Measurements from ENCODE around the gene ZSCAN26.

Gene ZSCAN26

DNA sequence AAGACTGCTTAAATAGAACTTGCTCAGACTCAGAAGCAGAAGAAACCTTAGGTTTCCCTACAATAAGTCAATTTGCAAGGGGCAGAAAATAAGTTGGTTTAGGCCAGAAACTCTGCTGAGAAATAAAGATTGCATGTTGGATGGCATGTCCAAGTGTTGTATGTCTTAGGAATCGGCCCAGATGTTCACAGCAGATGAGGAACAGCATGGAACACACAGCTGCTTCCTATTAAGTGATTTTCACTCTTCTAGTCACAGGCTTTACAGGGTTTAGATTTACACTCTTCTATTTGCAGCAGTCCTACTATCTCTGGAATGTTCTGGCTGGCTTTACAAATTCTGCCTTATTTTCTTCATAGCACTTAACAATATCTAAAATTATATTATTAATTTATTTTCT, 18.0 kb upstream of the ZSCAN26 start:
- Mint-ChIP-seq H3K4me3 (no peak overlapping the region), H3K27me3 (no peaks in the 10 kb centered on the region), H3K9me3 (no peaks in the 10 kb centered on the region), H3K27ac (no peak overlapping the region), H3K36me3 (peaks cover 46% of the 10 kb centered on the region), H3K4me1 (peaks cover 34% of the 10 kb centered on the region)
- no peak for ATAC-seq

DNA sequence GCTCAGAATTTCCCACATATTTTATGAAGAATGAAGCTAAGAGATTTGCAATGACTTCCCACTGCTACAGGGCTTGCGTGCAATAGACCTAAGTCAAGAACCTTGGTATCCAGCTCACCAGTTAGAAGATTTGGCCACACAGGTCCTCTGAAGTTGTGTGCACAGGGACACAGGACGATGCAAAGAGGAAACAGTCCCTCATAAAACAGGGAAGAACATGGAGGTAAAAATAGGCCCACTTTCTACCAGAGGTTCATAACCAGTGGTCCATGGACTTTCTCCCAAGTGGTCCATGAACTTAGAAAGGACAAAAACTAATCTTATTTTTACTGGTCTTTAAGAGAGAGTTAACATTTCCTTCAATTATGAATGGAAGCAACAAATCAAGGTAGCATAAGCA, 16.2 kb upstream of the ZSCAN26 start:
- Mint-ChIP-seq H3K27me3 (no peaks in the 10 kb centered on the region), H3K4me1 (peaks cover 34% of the 10 kb centered on the region), H3K27ac (peak overlapping the region; percentile 22), H3K36me3 (peaks cover 30% of the 10 kb centered on the region), H3K9me3 (no peaks in the 10 kb centered on the region), H3K4me3 (peak overlapping the region; percentile 52)
- no peak for ATAC-seq

DNA sequence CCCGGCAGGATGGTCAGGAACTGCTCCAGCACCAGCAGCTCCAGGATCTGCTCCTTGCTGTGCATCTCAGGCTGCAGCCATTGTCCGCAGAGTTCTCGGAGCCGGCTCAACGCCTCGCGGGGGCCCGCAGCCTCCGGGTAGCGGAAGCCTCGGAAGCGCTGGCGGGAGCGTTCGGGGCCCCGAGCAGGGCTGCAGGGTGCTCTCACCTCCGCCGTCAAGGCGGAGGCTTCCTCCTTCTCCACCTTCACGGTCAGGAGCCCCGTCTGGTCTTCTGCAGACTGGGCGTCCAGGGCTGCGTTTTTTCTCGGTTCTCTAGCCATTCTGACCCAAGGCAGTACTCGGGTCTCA, 15.3 kb upstream of the ZSCAN26 start:
- no peaks in the 10 kb centered on the region for H3K27me3 Mint-ChIP-seq
- peak overlapping the region; percentile 97 for H3K4me3 Mint-ChIP-seq
- peak overlapping the region; percentile 90 for H3K27ac Mint-ChIP-seq
- peak; percentile 73 for ATAC-seq
- H3K9me3 Mint-ChIP-seq, result no peaks in the 10 kb centered on the region
- peaks cover 34% of the 10 kb centered on the region for H3K4me1 Mint-ChIP-seq
- peaks cover 21% of the 10 kb centered on the region for H3K36me3 Mint-ChIP-seq

DNA sequence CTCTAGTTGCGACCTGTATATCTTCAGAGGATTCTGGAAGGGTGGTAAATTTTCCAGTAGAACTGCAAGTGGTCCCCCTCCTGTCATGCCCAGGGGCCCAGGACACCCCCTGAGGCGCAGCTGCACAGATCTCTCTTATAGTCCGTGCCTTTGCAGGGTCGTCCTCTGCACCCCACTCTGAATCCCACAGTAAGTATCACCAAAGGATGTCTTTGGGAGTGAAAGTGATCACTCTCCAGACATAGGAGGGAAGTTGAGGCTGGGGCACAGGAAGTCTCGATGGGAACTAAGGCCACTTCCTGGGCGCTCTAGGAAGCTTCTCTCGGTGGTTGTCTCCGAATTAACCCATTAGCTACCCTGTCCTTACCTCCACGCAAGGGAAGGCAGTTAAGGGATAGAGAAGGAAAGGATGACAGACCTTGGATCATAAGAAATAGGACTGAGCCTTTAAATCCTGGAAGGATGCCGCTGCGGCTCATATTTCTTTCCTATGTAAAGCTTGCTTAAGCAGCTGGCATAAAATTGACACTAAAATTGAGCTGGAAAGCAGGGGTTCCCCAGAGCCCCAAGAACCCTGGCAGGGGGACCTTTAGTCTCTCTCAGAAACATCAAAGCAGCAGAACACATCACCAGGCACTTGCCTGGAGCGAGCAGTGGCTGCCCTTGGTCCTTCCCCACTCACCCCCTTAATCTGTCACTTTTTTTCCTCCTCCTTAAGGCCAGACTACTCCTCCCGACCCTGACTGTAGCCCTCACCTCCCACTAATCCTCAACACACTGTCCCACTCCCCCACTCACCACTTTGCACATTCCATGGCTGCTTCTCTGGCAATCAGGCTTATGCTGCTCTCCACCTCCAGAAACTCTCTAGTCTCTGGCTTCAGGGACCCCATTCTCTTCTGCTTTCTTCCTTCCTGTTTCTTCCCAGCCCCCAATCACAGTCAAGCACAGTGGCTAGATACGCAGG, 14.7 kb upstream of the ZSCAN26 start, which contains the start of gene ZKSCAN4:
TSS of gene ZKSCAN4 (minus strand) at position 261 of the 967 bp plus-strand sequence. CDS start 289 bp downstream, outside the sequence.
- peaks cover 14% of the 10 kb centered on the region for H3K36me3 Mint-ChIP-seq
- ATAC-seq, result peak; percentile 97
- H3K4me1 Mint-ChIP-seq, result peaks cover 31% of the 10 kb centered on the region
- H3K9me3 Mint-ChIP-seq, result no peaks in the 10 kb centered on the region
- H3K27ac Mint-ChIP-seq, result peak within 1 kb of the TSS; percentile 90
- no peaks in the 10 kb centered on the region for H3K27me3 Mint-ChIP-seq
- H3K4me3 Mint-ChIP-seq, result peak within 1 kb of the TSS; percentile 97

DNA sequence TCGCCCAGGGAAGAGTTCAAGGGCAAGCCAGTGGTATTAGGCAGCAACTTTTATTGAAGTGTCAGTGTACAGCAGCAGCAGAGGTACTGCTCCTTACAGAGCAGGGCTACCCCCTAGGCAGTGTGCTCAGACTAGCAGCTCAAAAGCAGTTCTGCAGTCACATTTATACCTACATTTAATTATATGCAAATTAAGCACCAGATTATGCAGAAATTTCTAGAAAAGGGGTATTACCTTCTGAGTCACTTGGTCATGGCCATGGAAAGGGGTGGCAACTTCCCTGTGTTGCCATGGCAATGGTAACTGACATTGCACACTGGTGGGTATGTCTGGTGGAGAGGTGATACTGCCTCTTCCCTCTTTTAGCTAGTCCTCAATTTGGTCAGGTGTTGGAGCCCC, 12.8 kb upstream of the ZSCAN26 start:
- peaks cover 5% of the 10 kb centered on the region for H3K9me3 Mint-ChIP-seq
- no peak for ATAC-seq
- H3K4me3 Mint-ChIP-seq, result no peak overlapping the region
- H3K4me1 Mint-ChIP-seq, result peaks cover 27% of the 10 kb centered on the region
- H3K36me3 Mint-ChIP-seq, result no peaks in the 10 kb centered on the region
- H3K27ac Mint-ChIP-seq, result no peak overlapping the region
- H3K27me3 Mint-ChIP-seq, result no peaks in the 10 kb centered on the region

DNA sequence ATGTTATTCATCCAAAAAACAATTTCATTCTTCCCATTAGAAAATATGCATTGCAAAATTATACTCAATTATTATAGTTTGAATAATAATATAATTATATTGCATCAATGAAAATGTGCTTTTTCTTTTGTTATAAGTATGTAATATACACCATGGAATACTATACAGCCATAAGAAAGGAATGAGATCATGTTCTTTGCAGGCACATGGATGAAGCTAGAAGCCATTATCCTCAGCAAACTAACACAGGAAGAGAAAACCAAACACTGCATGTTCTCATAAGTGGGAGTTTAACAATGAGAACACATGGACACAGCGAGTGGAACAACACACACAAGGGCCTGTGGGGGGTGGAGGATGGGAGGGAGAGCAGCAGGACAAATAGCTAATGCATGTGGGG, 9.9 kb upstream of the ZSCAN26 start:
- H3K27me3 Mint-ChIP-seq, result no peaks in the 10 kb centered on the region
- H3K4me3 Mint-ChIP-seq, result no peak overlapping the region
- H3K4me1 Mint-ChIP-seq, result peaks cover 15% of the 10 kb centered on the region
- ATAC-seq, result no peak
- no peak overlapping the region for H3K27ac Mint-ChIP-seq
- peaks cover 15% of the 10 kb centered on the region for H3K9me3 Mint-ChIP-seq
- peaks cover 7% of the 10 kb centered on the region for H3K36me3 Mint-ChIP-seq

DNA sequence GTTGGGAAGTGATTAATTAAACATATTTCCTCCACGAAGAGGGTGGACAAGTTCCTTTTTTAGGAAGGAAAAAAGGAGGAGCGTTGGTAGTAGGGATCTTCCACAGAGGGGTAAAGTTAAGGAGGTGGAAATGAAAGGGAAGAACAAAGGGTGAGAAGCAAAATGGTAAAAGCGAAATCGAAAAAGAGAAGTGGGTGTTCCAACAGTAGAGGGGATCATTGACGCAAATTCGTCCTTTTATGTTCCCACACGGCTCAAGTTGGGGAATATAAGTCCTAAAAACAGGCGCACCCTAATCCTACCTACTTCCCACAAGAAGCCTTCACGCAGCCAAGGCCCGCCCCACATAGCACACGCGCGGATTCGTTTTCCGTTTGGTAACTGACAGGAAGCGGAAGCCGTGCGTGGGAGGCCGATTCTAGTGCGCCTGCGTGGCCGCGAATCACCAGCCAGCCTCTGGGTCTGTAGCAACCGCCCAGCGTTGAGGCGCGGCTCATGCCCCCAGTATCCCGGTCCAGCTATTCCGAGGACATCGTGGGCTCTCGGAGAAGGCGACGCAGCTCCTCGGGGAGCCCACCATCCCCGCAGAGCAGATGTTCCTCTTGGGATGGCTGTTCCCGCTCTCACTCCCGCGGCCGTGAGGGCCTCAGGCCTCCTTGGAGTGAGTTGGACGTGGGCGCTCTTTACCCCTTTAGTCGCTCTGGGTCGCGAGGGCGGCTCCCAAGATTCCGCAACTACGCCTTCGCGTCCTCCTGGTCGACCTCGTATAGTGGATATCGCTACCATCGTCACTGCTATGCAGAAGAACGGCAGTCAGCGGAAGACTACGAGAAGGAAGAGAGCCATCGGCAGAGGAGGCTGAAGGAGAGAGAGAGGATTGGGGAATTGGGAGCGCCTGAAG, 7.8 kb upstream of the ZSCAN26 start, which contains the start of gene NKAPL:
TSS of gene NKAPL (plus strand) at position 421 of the 901 bp plus-strand sequence. CDS start at position 496, 75 bp downstream.
- peak; percentile 50 for ATAC-seq
- Mint-ChIP-seq H3K4me3 (peak within 1 kb of the TSS; percentile 74), H3K27me3 (no peaks in the 10 kb centered on the region), H3K4me1 (peaks cover 6% of the 10 kb centered on the region), H3K36me3 (peaks cover 7% of the 10 kb centered on the region), H3K27ac (peak within 1 kb of the TSS; percentile 68), H3K9me3 (peaks cover 15% of the 10 kb centered on the region)

DNA sequence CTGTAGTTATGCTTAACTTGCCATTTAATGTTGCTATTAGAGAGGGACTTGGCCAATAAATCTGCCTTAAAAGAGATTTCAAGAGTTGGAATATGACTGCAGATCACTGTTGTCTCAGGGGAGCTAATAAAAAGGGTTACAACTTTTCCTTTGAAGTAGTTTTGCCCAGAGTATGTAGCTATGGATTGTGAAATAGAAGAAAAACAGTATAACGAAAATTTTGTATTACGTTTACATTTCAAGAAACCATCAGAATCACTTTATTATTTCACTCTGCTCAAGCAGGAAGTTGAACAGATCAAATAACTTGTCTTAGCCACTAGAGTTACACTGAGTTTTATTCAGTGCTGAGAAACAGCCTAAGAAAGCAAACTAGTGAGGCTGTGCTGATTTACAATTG, 3.0 kb upstream of the ZSCAN26 start:
- Mint-ChIP-seq H3K36me3 (peaks cover 7% of the 10 kb centered on the region), H3K27ac (no peak overlapping the region), H3K9me3 (peaks cover 10% of the 10 kb centered on the region), H3K27me3 (no peaks in the 10 kb centered on the region), H3K4me3 (no peak overlapping the region), H3K4me1 (peaks cover under 1% of the 10 kb centered on the region)
- no peak for ATAC-seq

DNA sequence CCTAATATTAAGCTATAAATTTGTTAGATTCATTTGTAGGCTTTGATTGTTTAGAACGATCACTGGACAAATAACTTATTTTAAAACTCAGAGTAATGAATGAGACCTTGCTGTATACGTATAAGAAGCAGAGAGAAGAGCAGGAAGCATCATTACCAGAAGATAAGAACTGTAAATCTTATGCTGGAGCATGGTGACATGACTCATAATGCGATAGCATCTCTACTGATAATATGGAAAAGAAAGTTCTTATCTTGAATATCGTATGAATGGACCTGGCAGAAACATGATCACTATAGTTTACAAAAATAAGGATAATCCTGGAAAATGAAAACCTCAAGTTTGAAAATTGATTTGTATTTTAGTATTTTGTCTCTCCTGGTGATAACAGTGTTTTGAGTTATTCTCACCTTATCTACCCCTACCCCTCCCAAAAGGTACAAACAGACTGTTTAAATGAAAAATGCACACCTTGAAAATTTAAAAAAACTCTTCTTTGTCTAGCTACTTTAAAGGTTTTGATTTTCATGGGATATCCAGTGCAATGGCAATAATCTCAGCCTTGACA, 2.0 kb upstream of the ZSCAN26 start:
- no peak overlapping the region for H3K4me3 Mint-ChIP-seq
- no peak overlapping the region for H3K27ac Mint-ChIP-seq

DNA sequence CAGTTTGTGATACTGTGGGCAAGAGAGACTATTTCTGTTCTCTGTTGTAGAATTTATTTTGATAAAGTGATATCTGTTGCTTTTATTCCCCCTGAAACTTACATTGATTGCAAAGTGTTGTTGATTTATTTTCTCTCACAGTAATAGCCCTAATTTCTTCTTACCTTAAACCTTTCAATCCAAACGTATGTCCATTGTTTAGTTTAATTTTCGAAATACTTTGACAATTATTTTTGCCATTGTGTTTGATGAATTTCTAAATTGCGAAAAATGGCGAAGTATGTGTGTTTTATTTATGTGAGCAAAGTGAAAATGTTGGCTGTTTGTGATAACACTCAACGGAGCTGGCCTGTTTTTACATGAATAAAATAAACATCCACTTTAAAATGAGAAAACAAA, 381 bp upstream of the ZSCAN26 start:
- no peak for ATAC-seq
- Mint-ChIP-seq H3K36me3 (peaks cover 8% of the 10 kb centered on the region), H3K27me3 (no peaks in the 10 kb centered on the region), H3K4me1 (peaks cover 11% of the 10 kb centered on the region), H3K9me3 (no peaks in the 10 kb centered on the region), H3K4me3 (no peak overlapping the region), H3K27ac (no peak overlapping the region)

More for the DNA sequence above, 2.0 kb upstream of the ZSCAN26 start:
- Mint-ChIP-seq H3K9me3 (peaks cover 4% of the 10 kb centered on the region), H3K36me3 (peaks cover 2% of the 10 kb centered on the region), H3K27me3 (no peaks in the 10 kb centered on the region), H3K4me1 (no peaks in the 10 kb centered on the region)
- ATAC-seq, result no peak

DNA sequence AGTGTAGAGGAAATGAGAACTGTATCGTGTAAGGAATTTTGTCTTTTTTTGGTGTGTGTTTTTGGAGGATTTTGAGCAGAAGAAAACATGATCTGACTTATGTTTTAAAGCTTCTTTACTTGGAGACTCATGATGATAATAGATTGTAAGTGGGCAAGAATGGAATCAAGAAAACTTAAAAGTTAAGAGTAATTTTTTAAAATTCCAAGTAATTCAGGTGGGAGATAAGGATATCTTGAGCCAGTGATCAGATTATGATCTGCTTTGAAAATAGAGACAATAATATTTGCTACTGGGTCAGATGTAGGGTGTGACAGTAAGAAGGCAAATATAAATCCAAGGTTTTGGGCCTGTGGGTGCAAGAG, 734 bp downstream of the ZSCAN26 start:
- no peak overlapping the region for H3K4me3 Mint-ChIP-seq
- H3K27ac Mint-ChIP-seq, result no peak overlapping the region
- H3K36me3 Mint-ChIP-seq, result peaks cover 19% of the 10 kb centered on the region
- ATAC-seq, result no peak
- H3K9me3 Mint-ChIP-seq, result no peaks in the 10 kb centered on the region
- H3K4me1 Mint-ChIP-seq, result peaks cover 11% of the 10 kb centered on the region
- H3K27me3 Mint-ChIP-seq, result no peaks in the 10 kb centered on the region

DNA sequence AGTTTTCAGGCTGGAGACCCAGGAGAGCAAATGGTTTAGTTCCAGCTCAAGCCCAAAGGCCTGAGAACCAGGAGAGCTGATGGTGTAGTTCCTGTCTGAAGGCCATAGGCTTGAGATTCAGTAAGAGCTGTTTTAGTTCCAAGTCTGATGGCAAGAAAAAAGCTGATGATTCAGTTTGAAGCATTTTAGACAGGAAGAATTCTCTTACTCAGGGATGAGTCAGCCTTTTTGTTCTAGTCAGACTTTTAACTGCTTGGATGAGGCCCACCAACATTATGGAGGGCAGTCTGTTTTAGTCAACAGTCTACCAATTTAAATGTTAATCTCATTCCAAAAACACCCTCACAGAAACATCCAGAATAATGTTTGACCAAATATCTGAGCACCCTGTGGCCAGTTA, 2.5 kb downstream of the ZSCAN26 start:
- no peak for ATAC-seq
- no peak overlapping the region for H3K27ac Mint-ChIP-seq

DNA sequence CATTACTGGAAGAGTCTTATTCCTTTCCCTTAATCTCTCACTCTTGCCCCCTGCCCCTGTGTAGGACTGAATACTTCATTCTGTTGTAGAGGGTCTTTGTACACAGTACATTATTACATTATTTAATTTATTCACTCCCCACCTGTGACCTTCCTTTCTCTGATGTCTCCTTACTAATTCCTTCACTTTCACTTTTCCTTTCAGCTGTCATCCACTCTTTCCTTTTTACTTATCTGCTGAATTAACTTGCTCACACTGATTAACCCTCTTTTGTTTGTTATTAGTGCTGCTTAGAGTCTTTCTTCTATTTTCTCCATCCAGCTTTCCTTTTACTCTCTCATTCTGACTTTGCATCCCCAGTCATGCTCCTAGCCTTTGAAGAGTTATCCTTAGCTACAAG, 7.9 kb downstream of the ZSCAN26 start:
- Mint-ChIP-seq H3K36me3 (peaks cover 70% of the 10 kb centered on the region), H3K27me3 (no peaks in the 10 kb centered on the region), H3K4me3 (no peak overlapping the region), H3K27ac (no peak overlapping the region), H3K4me1 (peaks cover 16% of the 10 kb centered on the region), H3K9me3 (no peaks in the 10 kb centered on the region)
- no peak for ATAC-seq

More for the DNA sequence above, 2.5 kb downstream of the ZSCAN26 start:
- Mint-ChIP-seq H3K27me3 (no peaks in the 10 kb centered on the region), H3K36me3 (peaks cover 35% of the 10 kb centered on the region), H3K4me3 (no peak overlapping the region), H3K9me3 (no peaks in the 10 kb centered on the region), H3K4me1 (peaks cover 16% of the 10 kb centered on the region)

DNA sequence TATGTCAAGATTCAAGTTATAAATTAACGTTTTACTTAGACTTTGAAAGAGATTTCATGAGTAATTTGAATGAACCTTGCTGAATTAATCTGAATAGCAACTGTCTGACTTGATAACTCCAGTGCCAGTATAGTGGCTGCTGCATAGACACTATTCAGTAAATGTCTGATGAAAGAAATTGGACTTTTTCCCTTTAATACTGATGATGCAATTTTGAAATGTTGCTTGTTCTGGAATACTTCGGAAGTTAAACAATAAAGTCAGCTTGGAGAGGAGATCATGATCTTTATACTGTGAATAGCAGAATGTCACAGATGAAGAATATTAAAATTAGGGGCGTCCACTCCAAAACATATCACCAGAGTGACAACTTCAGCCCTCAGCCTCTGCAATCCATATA, 10.8 kb downstream of the ZSCAN26 start:
- H3K36me3 Mint-ChIP-seq, result peaks cover 51% of the 10 kb centered on the region
- peaks cover 13% of the 10 kb centered on the region for H3K4me1 Mint-ChIP-seq
- H3K9me3 Mint-ChIP-seq, result no peaks in the 10 kb centered on the region
- ATAC-seq, result no peak
- no peak overlapping the region for H3K27ac Mint-ChIP-seq
- H3K27me3 Mint-ChIP-seq, result peaks cover 16% of the 10 kb centered on the region
- no peak overlapping the region for H3K4me3 Mint-ChIP-seq
